ENCODE data around the gene ACVR1B. TPM values are rescaled to one million over a fixed set of nuclear protein-coding genes. Genes with fewer than 3 reads are reported as not detected.

The ACVR1B gene
- total and polyA plus RNA-seq, 2 experiments from 2014 or later = 5.7 to 22.4 TPM

GRCh38 chr12:51953089-51953488, 1.6 kb downstream of the ACVR1B start:
- Histone ChIP-seq H3K4me1 (ENCODE audit: insufficient read depth) (peaks cover 28% of the 10 kb centered on the region), H3K4me3 (peak overlapping the region; percentile 86), H3K9me2 (replicated peaks; ENCODE audit: insufficient read depth) (no peaks in the 10 kb centered on the region), H3K79me2 (peaks cover 63% of the 10 kb centered on the region), H2AFZ (no peak overlapping the region), H4K20me1 (ENCODE audit: insufficient read depth, poor library complexity, severe bottlenecking) (peaks cover 3% of the 10 kb centered on the region), H3K9me3 (ENCODE audit: low read depth) (no peaks in the 10 kb centered on the region), H3K27ac (peak overlapping the region; percentile 86), H3K36me3 (replicated peaks; ENCODE audit: insufficient read depth, low read depth) (no peaks in the 10 kb centered on the region), H3K27me3 (no peaks in the 10 kb centered on the region), H3K4me2 (peak overlapping the region; percentile 79)
- 19% methylated on average over 8 of the region's 8 CpGs for WGBS (ENCODE audit: low lambda C conversion rate, missing lambda C conversion rate)
- TF ChIP-seq EZH2phosphoT487 (IDR thresholded peaks at IDR 0.05; ENCODE audit: low read depth, severe bottlenecking, unreplicated experiment) (no peak), EZH2 (IDR thresholded peaks at IDR 0.05; ENCODE audit: borderline replicate concordance) (no peak), CTCF (IDR thresholded peaks at IDR 0.05; ENCODE audit: poor library complexity) (no peak)
- DNase-seq (ENCODE audit: low spot score) = no peak

- H3K9me2 ChIP-seq (replicated peaks; ENCODE audit: insufficient read depth) = no peaks in the 10 kb centered on the region
- peak overlapping the region; percentile 86 for H3K27ac ChIP-seq
- H2AFZ ChIP-seq = no peak overlapping the region
- H3K27me3 ChIP-seq = no peaks in the 10 kb centered on the region
- H3K9me3 ChIP-seq (ENCODE audit: low read depth) = no peaks in the 10 kb centered on the region
- peaks cover 71% of the 10 kb centered on the region for H3K79me2 ChIP-seq
- H3K36me3 ChIP-seq (replicated peaks; ENCODE audit: insufficient read depth, low read depth) = no peaks in the 10 kb centered on the region
- H4K20me1 ChIP-seq (ENCODE audit: insufficient read depth, poor library complexity, severe bottlenecking) = peaks cover 3% of the 10 kb centered on the region
- H3K4me1 ChIP-seq (ENCODE audit: insufficient read depth) = peaks cover 32% of the 10 kb centered on the region
- TF ChIP-seq EZH2 (IDR thresholded peaks at IDR 0.05; ENCODE audit: borderline replicate concordance) = no peak
- TF ChIP-seq EZH2phosphoT487 (IDR thresholded peaks at IDR 0.05; ENCODE audit: low read depth, severe bottlenecking, unreplicated experiment) = no peak
- TF ChIP-seq CTCF (IDR thresholded peaks at IDR 0.05; ENCODE audit: poor library complexity) = no peak
- no peak for DNase-seq (ENCODE audit: low spot score)
- WGBS (ENCODE audit: low lambda C conversion rate, missing lambda C conversion rate) = 23% methylated on average over 4 of the region's 4 CpGs
- H3K4me2 ChIP-seq = peak overlapping the region; percentile 79
- H3K4me3 ChIP-seq = peak overlapping the region; percentile 86
These were observed 2.4 kb downstream of the ACVR1B start for GRCh38 chr12:51953864-51954263.

- peaks cover 41% of the 10 kb centered on the region for H3K4me1 ChIP-seq (ENCODE audit: insufficient read depth)
- H3K27ac ChIP-seq = peak overlapping the region; percentile 86
- TF ChIP-seq EZH2 (IDR thresholded peaks at IDR 0.05; ENCODE audit: borderline replicate concordance) (no peak), CTCF (IDR thresholded peaks at IDR 0.05; ENCODE audit: poor library complexity) (no peak), EZH2phosphoT487 (IDR thresholded peaks at IDR 0.05; ENCODE audit: low read depth, severe bottlenecking, unreplicated experiment) (no peak)
- H3K79me2 ChIP-seq = peaks cover 80% of the 10 kb centered on the region
- 47% methylated on average over 7 of the region's 7 CpGs for WGBS (ENCODE audit: low lambda C conversion rate, missing lambda C conversion rate)
- no peaks in the 10 kb centered on the region for H3K36me3 ChIP-seq (replicated peaks; ENCODE audit: insufficient read depth, low read depth)
- no peaks in the 10 kb centered on the region for H3K9me3 ChIP-seq (ENCODE audit: low read depth)
- H4K20me1 ChIP-seq (ENCODE audit: insufficient read depth, poor library complexity, severe bottlenecking) = peaks cover 4% of the 10 kb centered on the region
- H2AFZ ChIP-seq = no peak overlapping the region
- peak; percentile 44 for DNase-seq (ENCODE audit: low spot score)
- H3K27me3 ChIP-seq = no peaks in the 10 kb centered on the region
- peak overlapping the region; percentile 79 for H3K4me2 ChIP-seq
- H3K9me2 ChIP-seq (replicated peaks; ENCODE audit: insufficient read depth) = no peaks in the 10 kb centered on the region
- peak overlapping the region; percentile 33 for H3K4me3 ChIP-seq
These were observed 3.3 kb downstream of the ACVR1B start for GRCh38 chr12:51954561-51955361.
